Ishikawa (cell line): ENCODE measurements around the gene COL25A1.

Experiments
- CEBPB ChIP-seq: IDR thresholded peaks from 2 replicates; pipeline ENCODE4 v1.6.1; 2012
- RAD21 ChIP-seq: IDR thresholded peaks from 2 replicates; pipeline ENCODE4 v1.6.1; 2012; ENCODE audit warnings: low read depth
- REST ChIP-seq: IDR thresholded peaks from 2 replicates; pipeline ENCODE4 v1.6.1; 2012; ENCODE audit warnings: low read depth, mild to moderate bottlenecking
- TAF1 ChIP-seq: IDR thresholded peaks from 2 replicates; pipeline ENCODE4 v1.6.1; 2012; ENCODE audit warnings: low read depth, mild to moderate bottlenecking

- TF ChIP-seq CEBPB, result no peak
- TF ChIP-seq RAD21, result no peak
- TF ChIP-seq REST, result no peak
- no peak for TF ChIP-seq TAF1
These were observed 506.7 kb downstream of the COL25A1 start for GRCh38 chr4:108795733-108796132.
